HG02938 (cell line): ENCODE measurements around the gene PPP3CA.

Source experiments
- ATAC-seq: cut with Tn5 transposase; IDR thresholded peaks from one replicate; pipeline ENCODE4 v1.9.1; 2021; ENCODE audit warnings: mild to moderate bottlenecking, moderate library complexity; ENCODE audit not compliant: unreplicated experiment

Gene PPP3CA

GRCh38 chr4:101218894-101219293, 128.4 kb downstream of the PPP3CA start:
- ATAC-seq, result no peak

- no peak for ATAC-seq
Measured at GRCh38 chr4:101218346-101218745, 129.0 kb downstream of the PPP3CA start.

- no peak for ATAC-seq
Measured at GRCh38 chr4:101217353-101218031, 129.8 kb downstream of the PPP3CA start.

- ATAC-seq, result no peak
Measured at GRCh38 chr4:101211146-101211553, 136.2 kb downstream of the PPP3CA start.

- no peak for ATAC-seq
Measured at GRCh38 chr4:101210331-101210730, 137.0 kb downstream of the PPP3CA start.

GRCh38 chr4:101208171-101208570, 139.2 kb downstream of the PPP3CA start:
- ATAC-seq, result no peak

- ATAC-seq, result peak; percentile 97
Measured at GRCh38 chr4:101205916-101206315, 141.4 kb downstream of the PPP3CA start.

- ATAC-seq, result no peak
Measured at GRCh38 chr4:101201421-101201820, 145.9 kb downstream of the PPP3CA start.

GRCh38 chr4:101200561-101200960, 146.8 kb downstream of the PPP3CA start:
- ATAC-seq, result no peak

- ATAC-seq, result no peak
Measured at GRCh38 chr4:101199507-101200285, 147.6 kb downstream of the PPP3CA start.

- ATAC-seq, result no peak
Measured at GRCh38 chr4:101198682-101199339, 148.5 kb downstream of the PPP3CA start.

- no peak for ATAC-seq
Measured at GRCh38 chr4:101197350-101197749, 150.0 kb downstream of the PPP3CA start.

- peak; percentile 84 for ATAC-seq
Measured at GRCh38 chr4:101192244-101192643, 155.1 kb downstream of the PPP3CA start.

GRCh38 chr4:101191302-101192098, 155.8 kb downstream of the PPP3CA start:
- no peak for ATAC-seq

- ATAC-seq, result no peak
Measured at GRCh38 chr4:101190751-101191150, 156.6 kb downstream of the PPP3CA start.

GRCh38 chr4:101188906-101189305, 158.4 kb downstream of the PPP3CA start:
- no peak for ATAC-seq

- ATAC-seq, result no peak
Measured at GRCh38 chr4:101187841-101188240, 159.5 kb downstream of the PPP3CA start.

GRCh38 chr4:101186567-101187184, 160.7 kb downstream of the PPP3CA start:
- ATAC-seq, result no peak

- no peak for ATAC-seq
Measured at GRCh38 chr4:101184668-101185067, 162.7 kb downstream of the PPP3CA start.

GRCh38 chr4:101183666-101184373, 163.5 kb downstream of the PPP3CA start:
- ATAC-seq, result no peak
